HCT116 (cell line): ENCODE results near the gene TMEM63B. TPM values are rescaled to one million over a fixed set of nuclear protein-coding genes. Genes with fewer than 3 reads are reported as not detected.
"Not testable (repeated sequence)": the region's sequence is repeated elsewhere in the genome, so short reads cannot be mapped to it uniquely, and the experiment has no call there.

Experiments
- ATAC-seq: fragments of 200-7000 bp; cut with Tn5 transposase; 2 replicates; pipeline ENCODE4 v1.9.1; 2020; ENCODE audit warnings: mild to moderate bottlenecking, moderate library complexity
- BruUV-seq: library from RNA; stranded (reverse); fragments of 400-500 nt; replicated peaks from 2 replicates; lab custom pipeline; 2021; lab: Mats Ljungman, UMichigan
- CTCF ChIA-PET: fragments of 300-600 bp; sonication (Branson Sonifier 250); formaldehyde crosslinking; loops from one replicate; lab custom pipeline; 2021; ENCODE audit warnings: antibody characterized with exemption; lab: Charles Lee
- POLR2A ChIA-PET: fragments of 300-600, 350-600 bp; sonication (Branson Sonifier 250); formaldehyde crosslinking; loops from one replicate; lab custom pipeline; 2021; ENCODE audit warnings: antibody characterized with exemption; lab: Charles Lee
- RAD21 ChIA-PET, 2 experiments: fragments of 300-600 bp; sonication (Branson Sonifier 250); formaldehyde crosslinking; loops; one replicate each; lab custom pipeline; 2023; ENCODE audit warnings: low total read pairs in 2 of 2; ENCODE audit not compliant: uncharacterized antibody in 2 of 2, unreplicated experiment in 2 of 2, low non-redundant PET in 1 of 2; lab: Charles Lee
- DNase-seq: peaks from one replicate; pipeline ENCODE4 v3.0.0-alpha.2; 2010; ENCODE audit warnings: low read depth, low spot score
- H2AFZ ChIP-seq: fragments of 200-600 bp; shearing (Covaris generic), sonication (generic); 2 replicates; pipeline ENCODE4 v1.6.1; 2017; ENCODE audit warnings: low read depth, mixed run types, mixed read lengths, antibody characterized with exemption, low read length; ENCODE audit not compliant: poor library complexity, severe bottlenecking
- H3K27ac ChIP-seq: 2 replicates; pipeline ENCODE4 v1.5.1; 2012; ENCODE audit warnings: low read depth, low read length
- H3K27me3 ChIP-seq: fragments of 200-600 bp; sonication (generic); 2 replicates; pipeline ENCODE4 v1.6.1; 2016; ENCODE audit warnings: mixed run types, low read length, mixed read lengths; ENCODE audit not compliant: insufficient read depth
- H3K36me3 ChIP-seq, 2 experiments: fragments of 200-500 bp in 1 of 2; fragments of 200-600 bp in 1 of 2; sonication (Bioruptor generic) in 1 of 2; sonication (generic) in 1 of 2; 2 replicates each; pipeline versions ENCODE4 v1.5.1 to v1.6.1; 2014 to 2016; ENCODE audit warnings: low read length in 2 of 2, inconsistent platforms in 1 of 2, mixed read lengths in 1 of 2, mixed run types in 1 of 2; ENCODE audit not compliant: insufficient read depth in 2 of 2, control insufficient read depth in 1 of 2
- H3K4me1 ChIP-seq, 2 experiments: fragments of 200-600 bp in 1 of 2; sonication (generic) in 1 of 2; 2 replicates each; pipeline versions ENCODE4 v1.5.1 to v1.6.1; 2012 to 2017; ENCODE audit warnings: low read length in 2 of 2, inconsistent platforms in 1 of 2, mild to moderate bottlenecking in 1 of 2, mixed read lengths in 1 of 2, mixed run types in 1 of 2, moderate library complexity in 1 of 2; ENCODE audit not compliant: insufficient read depth in 2 of 2, control insufficient read depth in 1 of 2
- H3K4me2 ChIP-seq: fragments of 200-600 bp; sonication (generic); 2 replicates; pipeline ENCODE4 v1.6.1; 2017; ENCODE audit warnings: mixed run types, low read length, mixed read lengths
- H3K4me3 ChIP-seq, 2 experiments: fragments of 200-600 bp in 1 of 2; sonication (generic) in 1 of 2; replicated peaks in 1 of 2; 2 replicates each; pipeline ENCODE4 v1.5.1; 2011 to 2016; ENCODE audit warnings: low read length in 2 of 2, control low read depth in 1 of 2, low read depth in 1 of 2, mild to moderate bottlenecking in 1 of 2, mixed read lengths in 1 of 2, mixed run types in 1 of 2
- H3K79me2 ChIP-seq: fragments of 200-600 bp; sonication (generic); 2 replicates; pipeline ENCODE4 v1.6.1; 2017; ENCODE audit warnings: mild to moderate bottlenecking, mixed run types, low read length, moderate library complexity, mixed read lengths; ENCODE audit not compliant: insufficient read depth
- H3K9ac ChIP-seq: fragments of 200-600 bp; sonication (generic); 2 replicates; pipeline ENCODE4 v1.6.1; 2016; ENCODE audit warnings: low read length, mixed read lengths
- H3K9me2 ChIP-seq: fragments of 200-600 bp; sonication (generic), shearing (Covaris generic); 2 replicates; pipeline ENCODE4 v1.6.1; 2017; ENCODE audit warnings: mixed run types, mild to moderate bottlenecking, moderate library complexity; ENCODE audit not compliant: insufficient read depth
- H3K9me3 ChIP-seq, 2 experiments: fragments of 200-500 bp in 1 of 2; fragments of 200-600 bp in 1 of 2; sonication (Bioruptor generic) in 1 of 2; sonication (generic) in 1 of 2; 2 replicates each; pipeline ENCODE4 v1.6.1; 2014 to 2017; ENCODE audit warnings: low read length in 2 of 2, mixed read lengths in 2 of 2, inconsistent platforms in 1 of 2, low read depth in 1 of 2, mild to moderate bottlenecking in 1 of 2, mixed run types in 1 of 2, moderate library complexity in 1 of 2; ENCODE audit not compliant: control insufficient read depth in 1 of 2, insufficient read depth in 1 of 2
- H4K20me1 ChIP-seq: fragments of 200-600 bp; sonication (generic), shearing (Covaris generic); 2 replicates; pipeline ENCODE4 v1.6.1; 2017; ENCODE audit warnings: mixed run types, mild to moderate bottlenecking, moderate library complexity; ENCODE audit not compliant: insufficient read depth
- CBX3 ChIP-seq: IDR thresholded peaks from 2 replicates; pipeline ENCODE4 v1.6.1; 2012; ENCODE audit warnings: low read depth
- POLR2A ChIP-seq: IDR thresholded peaks from 2 replicates; pipeline ENCODE4 v1.7.0; 2011; ENCODE audit warnings: borderline replicate concordance; ENCODE audit not compliant: insufficient read depth, insufficient read length; ENCODE audit errors: extremely low read depth
- intact Hi-C: fragments of 100-400 bp; cut with micrococcal nuclease; formaldehyde crosslinking; loops from 2 replicates; pipeline ENCODE4 v1.10.0; 2022
- total RNA-seq: library from RNA; stranded (reverse); gene quantifications from one replicate; pipeline ENCODE4 v1.2.1, GENCODE V29; 2021; ENCODE audit not compliant: unreplicated experiment
- TF ChIP-seq, protein P1 (sequence below): IDR thresholded peaks from 2 replicates; pipeline ENCODE4 v1.6.1; 2012

The TMEM63B gene
- total RNA-seq, 1 experiment from 2014 or later: 58.2 TPM

DNA sequence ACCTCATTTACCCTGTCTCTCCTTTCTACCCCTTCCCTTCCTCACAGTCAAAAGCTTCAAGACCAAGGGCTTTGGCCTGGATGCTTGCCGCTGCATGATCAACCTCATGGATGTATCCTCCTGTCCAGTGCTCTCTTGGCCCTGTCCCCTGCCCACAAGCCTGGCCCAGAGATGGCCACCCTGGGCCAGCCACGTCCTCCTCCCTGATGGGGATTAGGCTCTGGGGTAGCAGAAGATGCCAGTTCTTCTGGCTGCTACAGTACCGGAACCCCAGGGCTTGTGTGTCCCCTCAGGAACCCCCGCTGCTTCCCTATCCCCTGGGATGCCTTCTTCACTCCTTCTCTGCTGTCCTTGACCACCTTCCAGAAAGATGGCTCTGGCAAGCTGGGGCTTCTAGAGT lies 53.5 kb downstream of the TMEM63B start:
- TF ChIP-seq, protein P1, sequence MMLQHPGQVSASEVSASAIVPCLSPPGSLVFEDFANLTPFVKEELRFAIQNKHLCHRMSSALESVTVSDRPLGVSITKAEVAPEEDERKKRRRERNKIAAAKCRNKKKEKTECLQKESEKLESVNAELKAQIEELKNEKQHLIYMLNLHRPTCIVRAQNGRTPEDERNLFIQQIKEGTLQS: no peak
- no peak for TF ChIP-seq CBX3
- TF ChIP-seq POLR2A: no peak

GRCh38 chr6:44181784-44182183 lies 54.4 kb downstream of the TMEM63B start:
- H3K9ac ChIP-seq, H3K27ac ChIP-seq, H3K36me3 ChIP-seq, H3K79me2 ChIP-seq, CTCF ChIA-PET, H3K9me2 ChIP-seq, BruUV-seq, DNase-seq, RAD21 ChIA-PET, POLR2A ChIA-PET, intact Hi-C loops, H3K9me3 ChIP-seq, H3K4me2 ChIP-seq, H4K20me1 ChIP-seq, H3K27me3 ChIP-seq, ATAC-seq, H3K4me3 ChIP-seq, H2AFZ ChIP-seq: not testable (repeated sequence)
- H3K4me1 ChIP-seq: peaks cover 0 to 11% of the 10 kb centered on the region in 2 experiments; a peak in 1 of 4 replicates

More for the DNA sequence above, 53.5 kb downstream of the TMEM63B start:
- CTCF ChIA-PET: interaction anchor here (0.7 kb wide), 1 partner anchor 60 kb away, joined by 3 read pairs; no protein-coding TSS in a partner anchor
- intact Hi-C loops: no loop called here
- H3K9me2 ChIP-seq: no peaks in the 10 kb centered on the region
- DNase-seq: no peak
- no peak overlapping the region for H2AFZ ChIP-seq
- no peak overlapping the region for H3K27ac ChIP-seq
- H3K9ac ChIP-seq: no peak overlapping the region
- H3K4me2 ChIP-seq: no peak overlapping the region
- H4K20me1 ChIP-seq: no peaks in the 10 kb centered on the region
- H3K36me3 ChIP-seq: no peaks in the 10 kb centered on the region
- H3K9me3 ChIP-seq: no peaks in the 10 kb centered on the region
- no peaks in the 10 kb centered on the region for H3K27me3 ChIP-seq
- H3K79me2 ChIP-seq: no peaks in the 10 kb centered on the region
- RAD21 ChIA-PET: no interaction called here
- POLR2A ChIA-PET: no interaction called here
- no TSS peak for BruUV-seq
- no peak for ATAC-seq
- peaks cover 0 to 11% of the 10 kb centered on the region in 2 experiments; a peak in 1 of 4 replicates for H3K4me1 ChIP-seq
- H3K4me3 ChIP-seq: no peak overlapping the region
